Ovary (tissue), 10 donors: ENCODE data around the gene RHOXF1. TPM values are rescaled to one million over a fixed set of nuclear protein-coding genes. Genes with fewer than 3 reads are reported as not detected.
"Not testable (repeated sequence)": the region's sequence is repeated elsewhere in the genome, so short reads cannot be mapped to it uniquely, and the experiment has no call there.

Experiments used
- DNase-seq, 5 donors: peaks; one replicate each; pipeline ENCODE4 v3.0.0-alpha.2; 2019 to 2020
- H3K27ac ChIP-seq, 2 donors: fragments of 200-600 bp; one replicate each; pipeline versions ENCODE4 v1.5.1 to v1.8.0; 2019 to 2022
- H3K27me3 ChIP-seq: fragments of 200-600 bp; one replicate; pipeline ENCODE4 v1.8.0; 2022
- H3K36me3 ChIP-seq: fragments of 200-600 bp; sonication (generic); one replicate; pipeline ENCODE4 v1.5.1; 2019
- H3K4me1 ChIP-seq: one replicate; pipeline ENCODE4 v1.8.1; 2013; ENCODE audit warnings: mild to moderate bottlenecking, moderate library complexity; ENCODE audit not compliant: insufficient read depth
- H3K4me3 ChIP-seq: fragments of 200-600 bp; sonication (generic); one replicate; pipeline ENCODE4 v1.5.1; 2017
- H3K9me3 ChIP-seq, 2 donors: fragments of 200-600 bp in 1 of 2; sonication (generic) in 1 of 2; one replicate each; pipeline versions ENCODE4 v1.5.1 to v1.8.1; 2013 to 2019; ENCODE audit warnings: mild to moderate bottlenecking in 1 of 2, moderate library complexity in 1 of 2
- CTCF ChIP-seq, 3 donors: fragments of 450-650 bp in 2 of 3; fragments of 200-600 bp in 1 of 3; IDR thresholded peaks; one replicate each; pipeline versions ENCODE4 v1.5.1 to v1.8.0; 2016 to 2022; ENCODE audit warnings: antibody characterized with exemption in 3 of 3, mild to moderate bottlenecking in 1 of 3
- EP300 ChIP-seq: sonication (generic); formaldehyde crosslinking; IDR thresholded peaks from one replicate; pipeline ENCODE4 v1.6.1; 2017; ENCODE audit warnings: antibody characterized with exemption
- POLR2A ChIP-seq: fragments of 450-650 bp; IDR thresholded peaks from one replicate; pipeline ENCODE4 v1.6.1; 2017; ENCODE audit warnings: antibody characterized with exemption, mild to moderate bottlenecking, moderate library complexity
- WGBS, 3 donors: extraction: QIAGEN DNeasy Blood & Tissue Kit in 1 of 3; methylation state at CpG; one replicate each; pipeline versions ENCODE4 v1.1.5 to v1.1.7; 2013 to 2017; 5-methylcytosine and 5-hydroxymethylcytosine counted together
- intact Hi-C, 4 donors: fragments of 100-400 bp; cut with DNase I; formaldehyde crosslinking; loops; one replicate each; pipeline versions ENCODE4 v1.11.0 to v1.15.1; 2022 to 2023
- long read RNA-seq, 3 donors: library from polyadenylated mRNA in 2 of 3; unstranded in 2 of 3; transcript quantifications; one replicate each; pipeline ENCODE4 v2.0.0 and lab custom pipeline, GENCODE V29; 2021 to 2026
- polyA plus RNA-seq, 2 donors: library from polyadenylated mRNA; stranded (reverse); fragments of 200-250 nt in 1 of 2; fragments of 350-450 nt in 1 of 2; fragmentation: Illumina TruSeq in 1 of 2; extraction: RNeasy Lipid Tissue Mini Kit (QIAGEN cat#74804) in 1 of 2; gene quantifications; one replicate each; pipeline ENCODE4 v1.2.3, GENCODE V29; 2013 to 2014
- total RNA-seq, 7 donors: library from RNA; depleted of rRNA in 2 of 7; stranded (reverse); fragments of >200 nt in 2 of 7; fragmentation: NEBNext Ultra II Directional in 3 of 7; extraction: Animal tissue kit (Norgen Biotek cat#: 25700) in 3 of 7; gene quantifications; one replicate each; pipeline versions ENCODE4 v1.1.0 to v1.2.4, GENCODE V29; 2016 to 2023
- donor health status: DM: no; HTN: no; CAD: no; lungs with moderate emphysema.
- donor health status: DM: no; HTN: no; CAD: no.
- donor health status: Bipolar disorder and iron deficiency.
- donor health status: DM: yes; HTN: yes; CAD: no.
- donor health status: DM: no; HTN: no; CAD: no.
- donor health status: DM: yes; HTN: yes; CAD: no.

RHOXF1 gene
- total RNA-seq, result 1 to 10 TPM in 5 of 7 donors, under 1 TPM in 1, not detected in 1; 0.87 to 2.6 (median 1.3) TPM
- 1 to 10 TPM in 1 of 2 donors, not detected in 1; 2.9 TPM for polyA plus RNA-seq
- long read RNA-seq, donor 1, result 0 reads
- long read RNA-seq, donor 2, transcript RHOXF1-201 (3 exons, 769 nt), result major isoform, 6 of 6 reads
- long read RNA-seq, donor 2, partial matches to known transcripts, result 0 of 6 reads
- long read RNA-seq, donor 2, other reads (novel, unspliced or antisense), result 0 of 6 reads
- long read RNA-seq, donor 3, result 0 reads

- no peak for DNase-seq
- no peak within 1 kb of the TSS for H3K27ac ChIP-seq
- TF ChIP-seq POLR2A, result no peak
- no peak for TF ChIP-seq CTCF (IDR thresholded peaks at IDR 0.05)
- no peak for TF ChIP-seq EP300
- no peaks in the 10 kb centered on the region for H3K36me3 ChIP-seq
- WGBS, 3 donors, result 87 to 94% (median 91%) methylated on average over 35 of the region's 35 CpGs
- no peak within 1 kb of the TSS for H3K4me3 ChIP-seq
- H3K27me3 ChIP-seq, result no peaks in the 10 kb centered on the region
- no peaks in the 10 kb centered on the region for H3K4me1 ChIP-seq
- intact Hi-C loops, result no loop called here
- H3K9me3 ChIP-seq, result no peaks in the 10 kb centered on the region
Measured at GRCh38 chrX:120115438-120115963, at the start of gene RHOXF1. TSS of gene RHOXF1 (minus strand) at chrX:120115913. CDS start at chrX:120115862, 51 bp downstream.

- DNase-seq, H3K27me3 ChIP-seq, H3K27ac ChIP-seq: not testable (repeated sequence)
Measured at GRCh38 chrX:120159086-120159485, 43.4 kb upstream of the RHOXF1 start.

GRCh38 chrX:120158313-120158712, 42.6 kb upstream of the RHOXF1 start, which contains the start of gene RHOXF2:
TSS of gene RHOXF2 (plus strand) at chrX:120158613. CDS start at chrX:120158751, 138 bp downstream.
- no CpG with 5 or more reads among the region's 15 CpGs for WGBS, 3 donors
- H3K27ac ChIP-seq, H3K4me1 ChIP-seq, intact Hi-C loops, H3K36me3 ChIP-seq, H3K4me3 ChIP-seq, DNase-seq, H3K9me3 ChIP-seq, H3K27me3 ChIP-seq: not testable (repeated sequence)

More at GRCh38 chrX:120159086-120159485, 43.4 kb upstream of the RHOXF1 start:
- intact Hi-C loops, H3K9me3 ChIP-seq, H3K4me1 ChIP-seq, H3K4me3 ChIP-seq, H3K36me3 ChIP-seq: not testable (repeated sequence)
- 83 to 87% (median 87%) methylated on average over 24 to 31 of the region's 33 CpGs for WGBS, 3 donors

GRCh38 chrX:120150109-120150744, 34.5 kb upstream of the RHOXF1 start:
- H3K4me1 ChIP-seq, H3K27ac ChIP-seq, intact Hi-C loops, H3K9me3 ChIP-seq, H3K4me3 ChIP-seq, H3K36me3 ChIP-seq, DNase-seq, H3K27me3 ChIP-seq: not testable (repeated sequence)
- no CpG with 5 or more reads among the region's 12 CpGs for WGBS, 3 donors

GRCh38 chrX:120147537-120147936, 31.8 kb upstream of the RHOXF1 start:
- H3K4me1 ChIP-seq, result peaks cover 6% of the 10 kb centered on the region
- H3K36me3 ChIP-seq, result no peaks in the 10 kb centered on the region
- WGBS, 3 donors, result 84 to 87% (median 85%) methylated on average over 8 of the region's 8 CpGs
- TF ChIP-seq CTCF (IDR thresholded peaks at IDR 0.05) (no peak), POLR2A (no peak), EP300 (no peak)
- DNase-seq, result no peak
- no peak overlapping the region for H3K4me3 ChIP-seq
- no peaks in the 10 kb centered on the region for H3K27me3 ChIP-seq
- H3K9me3 ChIP-seq, result peaks cover 0 to 4% of the 10 kb centered on the region in 2 donors
- no peak overlapping the region for H3K27ac ChIP-seq
- intact Hi-C loops, result no loop called here

GRCh38 chrX:120146323-120146722, 30.6 kb upstream of the RHOXF1 start:
- H3K27ac ChIP-seq, DNase-seq, H3K4me1 ChIP-seq, intact Hi-C loops, H3K27me3 ChIP-seq, H3K4me3 ChIP-seq, H3K36me3 ChIP-seq, H3K9me3 ChIP-seq: not testable (repeated sequence)
- whole genome bisulfite sequencing, 3 donors, result 37 to 71% (median 39%) methylated on average over 1 of the region's 1 CpG
